Transverse colon (tissue), 4 donors: ENCODE results near the gene ADAM11. TPM values are rescaled to one million over a fixed set of nuclear protein-coding genes. Genes with fewer than 3 reads are reported as not detected.

ENCODE experiments used
- DNase-seq: peaks from one replicate; pipeline ENCODE4 v3.0.0-alpha.2; 2019
- H3K27ac ChIP-seq, 4 donors: fragments of 200-600 bp; sonication (generic); 2 replicates each; pipeline ENCODE4 v1.5.1; 2016 to 2018; ENCODE audit warnings: inconsistent platforms in 4 of 4
- H3K27me3 ChIP-seq: fragments of 200-600 bp; sonication (generic); 2 replicates; pipeline ENCODE4 v1.5.1; 2017; ENCODE audit warnings: inconsistent platforms
- H3K36me3 ChIP-seq, 4 donors: fragments of 200-600 bp; sonication (generic); 2 replicates each; pipeline ENCODE4 v1.5.1; 2017 to 2019; ENCODE audit warnings: inconsistent platforms in 4 of 4
- H3K4me1 ChIP-seq, 4 donors: fragments of 200-600 bp; sonication (generic); 2 replicates each; pipeline ENCODE4 v1.5.1; 2017 to 2020; ENCODE audit warnings: inconsistent platforms in 4 of 4
- H3K4me3 ChIP-seq, 4 donors: fragments of 200-600 bp; sonication (generic); 1 replicate in 1 of 4; 2 replicates in 3 of 4; pipeline versions ENCODE4 v1.5.1 to v1.6.1; 2017 to 2019; ENCODE audit warnings: inconsistent platforms in 4 of 4
- H3K9me3 ChIP-seq, 2 donors: fragments of 200-600 bp; sonication (generic); 2 replicates each; pipeline ENCODE4 v1.5.1; 2017 to 2019; ENCODE audit warnings: inconsistent platforms in 2 of 2
- CTCF ChIP-seq, 5 experiments: fragments of 200-600 bp in 3 of 5; fragments of 450-650 bp in 2 of 5; sonication (generic) in 3 of 5; IDR thresholded peaks; 1 replicate in 2 of 5; 2 replicates in 3 of 5; pipeline ENCODE4 v1.5.1; 2016 to 2017; ENCODE audit warnings: antibody characterized with exemption in 5 of 5, inconsistent platforms in 3 of 5, mild to moderate bottlenecking in 2 of 5, moderate library complexity in 1 of 5
- EP300 ChIP-seq: sonication (generic); formaldehyde crosslinking; IDR thresholded peaks from one replicate; pipeline ENCODE4 v1.6.1; 2017; ENCODE audit warnings: antibody characterized with exemption, low read depth
- POLR2A ChIP-seq: fragments of 450-650 bp; IDR thresholded peaks from one replicate; pipeline ENCODE4 v1.6.1; 2016; ENCODE audit warnings: antibody characterized with exemption, mild to moderate bottlenecking, moderate library complexity
- POLR2AphosphoS5 ChIP-seq, 3 donors: sonication (generic); formaldehyde crosslinking; IDR thresholded peaks; one replicate each; pipeline ENCODE4 v1.6.1; 2016; ENCODE audit warnings: antibody characterized with exemption in 3 of 3
- WGBS, 2 donors: methylation state at CpG; one replicate each; pipeline ENCODE4 v1.1.5; 2018; ENCODE audit warnings: low coverage in 1 of 2; 5-methylcytosine and 5-hydroxymethylcytosine counted together
- in situ Hi-C, 4 donors: fragments of 200-750 bp; cut with MboI; loops; one replicate each; pipeline versions ENCODE4 v1.15.0 to v1.15.1; 2017; ENCODE audit warnings: low sequenced_read_pairs in 3 of 4, low pct_ligation_motif_present in 1 of 4, low pct_unique_long_range_greater_than_20kb in 1 of 4
- intact Hi-C: fragments of 100-400 bp; cut with DNase I; formaldehyde crosslinking; loops from one replicate; pipeline ENCODE4 v1.15.1; 2023; ENCODE audit warnings: low total_unique reads
- total RNA-seq, 4 donors: library from RNA; depleted of rRNA; stranded (reverse); fragments of >200 nt; gene quantifications; one replicate each; pipeline ENCODE4 v1.1.0, GENCODE V29; 2016

The ADAM11 gene
- total RNA-seq, 4 donors from 2014 or later = 0.37 to 2.0 (median 0.72) TPM

- no peaks in the 10 kb centered on the region for H3K36me3 ChIP-seq
- WGBS, 2 donors = 20% methylated on average over 10 of the region's 10 CpGs; no CpG with 5 or more reads in 1 of the 2 donors
- peaks cover 12 to 31% (median 21%) of the 10 kb centered on the region in 4 donors for H3K4me1 ChIP-seq
- no peaks in the 10 kb centered on the region for H3K9me3 ChIP-seq
- TF ChIP-seq EP300 (no peak), POLR2A (no peak), POLR2AphosphoS5 (IDR thresholded peaks at IDR 0.05) (no peak), CTCF (IDR thresholded peaks at IDR 0.05) (no peak)
- H3K27ac ChIP-seq = peak overlapping the region in 3 of 4 donors; percentile 69 to 86 (median 72)
- DNase-seq = no peak
- intact Hi-C loops = loop anchor here (10.0 kb wide), 1 partner anchor 356 kb away; the partner anchor contains the start of genes ACBD4 and PLCD3
- in situ Hi-C loops = no loop called here
- peak overlapping the region in 1 of 4 donors; percentile 37 for H3K4me3 ChIP-seq
- peaks cover under 1% of the 10 kb centered on the region for H3K27me3 ChIP-seq
Measured at GRCh38 chr17:44778656-44779210, 19.9 kb downstream of the ADAM11 start.

GRCh38 chr17:44779211-44780025 lies 20.6 kb downstream of the ADAM11 start:
- intact Hi-C loops (loop anchor here (5.0 to 10.0 kb wide), 2 partner anchors 88 to 355 kb away; partner anchors contain the start of genes ACBD4 and PLCD3), in situ Hi-C loops (loop anchor here (5.0 to 10.0 kb wide), 3 partner anchors 83 to 88 kb away; no protein-coding TSS in a partner anchor)
- peak; percentile 84 for DNase-seq
- Histone ChIP-seq H3K9me3 (no peaks in the 10 kb centered on the region), H3K27me3 (no peaks in the 10 kb centered on the region), H3K4me3 (peak overlapping the region in 3 of 4 donors; percentile 19 to 37 (median 27)), H3K27ac (peak overlapping the region; percentile 50 to 86 (median 70)), H3K4me1 (peaks cover 12 to 31% (median 21%) of the 10 kb centered on the region in 4 donors), H3K36me3 (no peaks in the 10 kb centered on the region)
- WGBS, 2 donors = 13% methylated on average over 31 of the region's 36 CpGs; no CpG with 5 or more reads in 1 of the 2 donors
- no peak for TF ChIP-seq POLR2AphosphoS5 (IDR thresholded peaks at IDR 0.05)
- TF ChIP-seq CTCF (IDR thresholded peaks at IDR 0.05) = peak; percentile 86 to 92 (median 90)
- TF ChIP-seq POLR2A = no peak
- no peak for TF ChIP-seq EP300

GRCh38 chr17:44780161-44780560 lies 21.4 kb downstream of the ADAM11 start:
- DNase-seq = no peak
- 75 to 83% methylated on average over 4 to 12 of the region's 12 CpGs for WGBS, 2 donors
- in situ Hi-C loops (loop anchor here (5.0 to 10.0 kb wide), 3 partner anchors 82 to 87 kb away; no protein-coding TSS in a partner anchor), intact Hi-C loops (loop anchor here (5.0 kb wide), 1 partner anchor 87 kb away; no protein-coding TSS in a partner anchor)
- H3K36me3 ChIP-seq = no peaks in the 10 kb centered on the region
- no peaks in the 10 kb centered on the region for H3K27me3 ChIP-seq
- TF ChIP-seq EP300 = no peak
- no peak for TF ChIP-seq POLR2AphosphoS5 (IDR thresholded peaks at IDR 0.05)
- no peak for TF ChIP-seq POLR2A
- TF ChIP-seq CTCF (IDR thresholded peaks at IDR 0.05) = no peak
- H3K9me3 ChIP-seq = no peaks in the 10 kb centered on the region
- H3K4me3 ChIP-seq = no peak overlapping the region
- H3K4me1 ChIP-seq = peaks cover 9 to 28% (median 19%) of the 10 kb centered on the region in 4 donors
- peak overlapping the region; percentile 50 to 86 (median 70) for H3K27ac ChIP-seq
